Cardiac fibroblast (primary cell): Measurements from ENCODE around the gene OLFML2B.
A peak's percentile ranks its signal among the peaks of the same experiment; 100 is the strongest.
"Not testable (repeated sequence)": the region's sequence is repeated elsewhere in the genome, so short reads cannot be mapped to it uniquely, and the experiment has no call there.

Experiments
- DNase-seq, 2 donors: peaks; one replicate each; pipeline versions ENCODE4 v3.0.0 to v3.0.0-alpha.2; 2010; ENCODE audit warnings: low read depth in 2 of 2
- H3K4me3 ChIP-seq, 2 donors: replicated peaks in 1 of 2; 1 replicate in 1 of 2; 2 replicates in 1 of 2; pipeline ENCODE4 v1.5.1; 2011; ENCODE audit warnings: low read depth in 2 of 2, low read length in 2 of 2, mild to moderate bottlenecking in 2 of 2, moderate library complexity in 1 of 2
- TF ChIP-seq, protein P1 (sequence below): IDR thresholded peaks from one replicate; pipeline ENCODE4 v1.5.1; 2011; ENCODE audit warnings: low read depth, mild to moderate bottlenecking, low read length, inconsistent platforms

Gene OLFML2B

DNA sequence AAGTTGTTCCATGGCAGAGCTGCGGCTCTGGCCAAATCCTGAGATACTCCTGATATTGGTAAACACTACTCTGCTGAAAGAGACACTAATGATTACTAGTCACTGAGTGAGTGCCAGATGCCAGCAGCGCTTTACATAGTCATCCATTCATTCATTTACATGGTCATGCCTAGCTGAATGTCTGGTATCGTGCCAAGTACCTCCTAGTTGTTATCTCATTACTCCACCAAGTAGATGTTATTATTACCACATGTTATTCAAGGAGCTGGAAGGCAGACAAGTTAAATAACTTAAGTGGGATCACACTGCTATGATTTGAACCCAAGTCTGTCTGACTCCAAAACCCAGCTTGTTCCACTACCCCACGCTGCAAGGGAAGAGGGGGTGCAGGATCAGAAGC is 4.7 kb downstream of the OLFML2B start:
- H3K4me3 ChIP-seq: no peak overlapping the region
- TF ChIP-seq, protein P1, sequence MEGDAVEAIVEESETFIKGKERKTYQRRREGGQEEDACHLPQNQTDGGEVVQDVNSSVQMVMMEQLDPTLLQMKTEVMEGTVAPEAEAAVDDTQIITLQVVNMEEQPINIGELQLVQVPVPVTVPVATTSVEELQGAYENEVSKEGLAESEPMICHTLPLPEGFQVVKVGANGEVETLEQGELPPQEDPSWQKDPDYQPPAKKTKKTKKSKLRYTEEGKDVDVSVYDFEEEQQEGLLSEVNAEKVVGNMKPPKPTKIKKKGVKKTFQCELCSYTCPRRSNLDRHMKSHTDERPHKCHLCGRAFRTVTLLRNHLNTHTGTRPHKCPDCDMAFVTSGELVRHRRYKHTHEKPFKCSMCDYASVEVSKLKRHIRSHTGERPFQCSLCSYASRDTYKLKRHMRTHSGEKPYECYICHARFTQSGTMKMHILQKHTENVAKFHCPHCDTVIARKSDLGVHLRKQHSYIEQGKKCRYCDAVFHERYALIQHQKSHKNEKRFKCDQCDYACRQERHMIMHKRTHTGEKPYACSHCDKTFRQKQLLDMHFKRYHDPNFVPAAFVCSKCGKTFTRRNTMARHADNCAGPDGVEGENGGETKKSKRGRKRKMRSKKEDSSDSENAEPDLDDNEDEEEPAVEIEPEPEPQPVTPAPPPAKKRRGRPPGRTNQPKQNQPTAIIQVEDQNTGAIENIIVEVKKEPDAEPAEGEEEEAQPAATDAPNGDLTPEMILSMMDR: no peak
- DNase-seq: peak; percentile 81 to 82

DNA sequence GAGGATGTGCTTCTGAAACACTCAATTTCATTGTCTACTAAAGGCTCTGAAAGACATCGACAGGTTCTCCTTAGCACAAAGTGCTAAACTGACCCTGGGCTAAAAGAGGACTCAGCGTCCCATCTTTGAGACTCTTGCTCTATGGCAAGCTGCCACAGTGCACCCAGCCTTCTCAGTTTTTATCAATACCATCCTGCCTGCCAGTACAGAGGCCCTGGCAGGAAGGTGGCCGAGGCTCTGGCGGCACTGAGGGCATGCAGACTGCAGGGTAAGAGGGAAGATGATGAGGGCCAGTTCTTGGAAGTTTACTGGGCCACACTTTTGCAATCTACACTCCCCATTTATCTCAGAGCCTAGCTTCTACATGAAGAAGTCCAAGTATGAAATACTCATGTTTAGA is 5.3 kb downstream of the OLFML2B start:
- TF ChIP-seq, protein P1: no peak
- DNase-seq: no peak

DNA sequence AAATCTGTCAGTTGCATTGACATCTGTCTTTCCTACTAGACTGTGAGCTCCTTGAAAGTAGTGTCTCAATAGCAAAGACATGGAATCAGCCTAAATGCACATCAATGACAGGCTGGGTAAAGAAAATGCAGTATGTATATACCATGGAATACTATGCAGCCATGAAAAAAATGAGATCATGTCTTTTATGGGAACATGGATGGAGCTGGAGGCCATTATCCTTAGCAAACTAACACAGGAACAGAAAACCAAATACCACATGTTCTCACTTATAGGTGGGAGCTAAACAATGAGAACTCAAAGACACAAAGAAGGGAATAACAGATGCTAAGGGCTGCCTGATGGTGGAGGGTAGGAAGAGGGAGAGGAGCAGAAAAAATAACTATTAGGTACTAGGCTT is 5.9 kb downstream of the OLFML2B start:
- H3K4me3 ChIP-seq, DNase-seq: not testable (repeated sequence)

More for the DNA sequence above, 5.3 kb downstream of the OLFML2B start:
- no peak overlapping the region for H3K4me3 ChIP-seq

DNA sequence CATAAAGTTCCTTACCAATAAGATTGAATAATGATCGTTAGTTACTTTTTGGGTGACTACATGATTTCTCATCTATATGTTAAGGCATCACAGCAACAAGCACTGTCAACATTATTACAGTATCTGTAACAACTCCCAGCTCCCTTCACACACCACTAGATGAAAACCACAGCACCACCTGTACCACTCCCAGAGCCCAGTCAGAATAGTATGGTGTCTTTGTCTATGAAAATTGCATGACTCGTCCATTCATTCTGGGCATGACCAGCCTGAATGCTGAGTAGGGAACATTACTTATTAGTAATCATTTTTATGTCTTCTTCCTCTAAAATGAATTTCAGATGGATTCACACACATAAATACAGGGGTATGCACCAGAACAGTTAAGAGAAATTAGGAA is 7.0 kb downstream of the OLFML2B start:
- DNase-seq: no peak
- no peak overlapping the region for H3K4me3 ChIP-seq
- TF ChIP-seq, protein P1: no peak

DNA sequence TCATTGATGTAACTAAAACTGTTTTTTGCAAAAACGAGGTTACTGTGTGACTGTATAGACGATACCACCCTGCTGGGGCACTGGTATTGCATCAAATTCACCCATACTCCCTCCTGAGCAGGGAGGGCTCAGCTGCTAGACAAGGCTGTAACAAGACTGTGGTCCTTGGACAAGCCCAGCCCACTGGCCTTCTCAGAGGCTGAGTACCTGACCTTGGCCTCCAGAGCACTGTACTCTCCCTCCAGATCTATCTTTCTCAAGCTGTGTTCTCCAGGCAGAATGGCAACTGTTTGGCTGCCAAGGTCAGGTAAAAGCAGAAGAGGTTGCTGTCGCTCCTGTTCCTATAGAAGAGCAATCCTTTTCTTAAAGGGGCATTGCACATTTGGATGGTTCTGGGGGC is 8.5 kb downstream of the OLFML2B start:
- TF ChIP-seq, protein P1: no peak
- no peak overlapping the region for H3K4me3 ChIP-seq
- DNase-seq: no peak

DNA sequence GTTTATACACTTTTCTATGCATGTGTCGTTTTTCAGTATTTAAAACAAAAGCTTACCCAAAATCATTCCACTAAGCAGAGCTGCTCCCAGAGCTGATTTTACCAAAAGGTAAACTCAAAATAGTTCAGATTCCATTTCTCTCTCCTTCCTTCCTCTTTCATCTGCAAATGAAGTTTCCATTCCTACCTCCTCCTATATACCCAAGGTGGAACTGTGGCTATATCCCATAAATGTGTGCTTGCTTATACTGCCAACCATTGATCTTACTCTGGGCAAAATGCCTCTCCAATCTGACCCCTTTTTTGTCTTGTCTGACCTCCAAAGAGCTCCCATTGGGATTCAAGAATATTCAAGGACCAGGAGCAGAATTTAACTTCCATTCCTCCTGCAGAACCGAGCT is 9.5 kb downstream of the OLFML2B start:
- no peak overlapping the region for H3K4me3 ChIP-seq
- TF ChIP-seq, protein P1: no peak
- DNase-seq: no peak

DNA sequence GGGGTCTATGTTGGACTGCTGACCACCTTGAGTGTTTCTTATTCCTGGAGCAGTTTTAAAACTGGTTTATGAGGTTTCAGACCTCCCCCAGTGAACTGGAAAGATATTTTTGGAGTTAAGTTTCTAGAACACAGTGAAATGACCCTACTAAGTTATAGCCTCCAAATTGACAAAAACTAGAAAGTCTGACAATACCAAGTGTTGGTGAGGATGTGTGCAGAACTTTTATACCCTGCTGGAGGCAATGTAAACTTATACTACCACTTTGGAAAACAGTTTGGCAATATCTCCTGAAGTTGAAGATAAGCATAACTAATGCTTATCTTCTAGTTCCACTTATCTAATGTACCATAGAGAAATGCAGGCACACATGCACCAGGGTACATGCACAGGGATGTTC is 10.4 kb downstream of the OLFML2B start:
- no peak for DNase-seq
- no peak overlapping the region for H3K4me3 ChIP-seq
- TF ChIP-seq, protein P1: no peak
